ENCODE measurements around the gene CCDC192.

The CCDC192 gene

DNA sequence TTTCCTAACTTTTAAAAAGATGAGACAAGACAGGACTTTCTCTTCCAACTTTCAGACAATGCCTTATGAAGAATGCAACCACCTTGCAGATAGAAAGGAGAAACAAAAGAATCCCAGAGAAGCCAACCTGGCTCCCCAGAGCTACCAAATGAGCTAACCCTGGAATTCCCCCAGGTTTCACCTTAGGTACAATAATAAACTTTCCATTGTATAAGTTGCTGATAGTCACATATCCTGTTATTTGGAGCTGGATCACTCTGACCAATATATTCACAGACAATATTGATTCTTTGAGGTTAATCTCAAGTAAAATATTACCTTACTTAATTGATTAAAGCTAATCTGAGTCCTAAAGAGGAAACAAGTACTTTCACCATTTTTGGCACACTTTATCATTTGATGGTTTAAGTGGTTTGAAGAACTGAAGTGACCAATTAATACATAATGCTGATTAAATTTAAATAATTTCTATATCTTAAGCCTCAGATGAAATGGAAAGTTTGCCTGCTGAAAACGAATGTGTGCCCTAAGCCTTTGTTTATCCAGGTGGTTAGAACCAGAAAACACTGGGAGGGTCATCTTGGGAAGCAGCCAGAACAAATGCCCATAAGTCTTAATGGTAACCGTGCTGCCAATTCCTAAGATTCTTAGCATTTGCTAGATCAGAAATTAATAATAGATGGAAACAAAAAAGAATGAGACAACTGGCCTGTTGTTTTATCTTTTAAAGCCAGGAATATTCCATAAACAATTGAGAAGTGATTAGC is 220.8 kb downstream of the CCDC192 start:
- DNase-seq (ENCODE audit: low spot score), result no peak

- DNase-seq (ENCODE audit: low spot score), result no peak
These were observed 221.4 kb downstream of the CCDC192 start for GRCh38 chr5:127924606-127925005.

DNA sequence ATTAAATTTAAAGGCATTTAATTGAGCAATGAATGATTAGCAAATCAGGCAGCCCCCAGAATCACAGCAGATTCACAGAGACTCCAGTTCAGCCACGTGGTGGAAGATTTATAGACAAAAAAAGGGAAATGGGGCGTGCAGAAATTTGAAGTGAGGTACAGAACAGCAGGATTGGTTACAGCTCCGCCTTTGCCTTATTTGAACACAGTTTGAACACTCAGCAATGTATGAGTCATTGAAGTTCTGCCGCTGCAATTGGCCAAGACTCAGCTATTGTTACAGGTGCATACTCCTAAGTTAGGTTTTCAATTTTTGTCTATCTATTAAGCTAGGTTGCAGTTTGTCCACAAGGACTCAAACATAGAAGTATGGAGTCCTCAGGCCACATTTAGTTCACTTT is 222.7 kb downstream of the CCDC192 start:
- DNase-seq (ENCODE audit: low spot score), result no peak

GRCh38 chr5:127926974-127927373 is 223.8 kb downstream of the CCDC192 start:
- DNase-seq (ENCODE audit: low spot score), result no peak

GRCh38 chr5:127928053-127928452 is 224.9 kb downstream of the CCDC192 start:
- no peak for DNase-seq (ENCODE audit: low spot score)

GRCh38 chr5:127930311-127930710 is 227.1 kb downstream of the CCDC192 start:
- no peak for DNase-seq (ENCODE audit: low spot score)

GRCh38 chr5:127931396-127931795 is 228.2 kb downstream of the CCDC192 start:
- no peak for DNase-seq (ENCODE audit: low spot score)

GRCh38 chr5:127933348-127933747 is 230.2 kb downstream of the CCDC192 start:
- DNase-seq (ENCODE audit: low spot score), result no peak

DNA sequence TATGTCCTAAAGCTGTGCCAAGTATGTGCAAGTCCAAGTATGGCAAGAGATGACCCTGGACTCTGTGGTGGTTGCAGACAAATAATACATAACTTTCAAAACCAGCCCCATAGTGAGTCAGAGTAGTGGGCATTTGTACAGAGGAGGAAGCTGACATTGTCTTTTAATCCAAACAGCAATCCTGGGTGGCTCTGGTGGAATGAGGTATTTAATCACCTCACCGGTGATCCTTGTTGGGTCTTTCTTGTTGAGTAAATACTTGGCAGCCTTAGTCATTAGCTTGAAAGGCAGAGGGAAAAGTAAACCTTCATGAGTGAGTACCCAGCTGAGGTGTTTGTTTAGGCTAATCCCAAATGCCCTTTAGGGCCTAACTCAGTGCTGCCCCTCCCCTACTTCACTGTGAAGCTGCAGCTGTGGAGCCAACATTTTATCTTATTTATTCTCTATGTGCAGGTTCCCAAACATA is 231.6 kb downstream of the CCDC192 start:
- no peak for DNase-seq (ENCODE audit: low spot score)

- no peak for DNase-seq (ENCODE audit: low spot score)
These were observed 232.2 kb downstream of the CCDC192 start for GRCh38 chr5:127935398-127935797.

- no peak for DNase-seq (ENCODE audit: low spot score)
These were observed 233.3 kb downstream of the CCDC192 start for GRCh38 chr5:127936439-127936972.

DNA sequence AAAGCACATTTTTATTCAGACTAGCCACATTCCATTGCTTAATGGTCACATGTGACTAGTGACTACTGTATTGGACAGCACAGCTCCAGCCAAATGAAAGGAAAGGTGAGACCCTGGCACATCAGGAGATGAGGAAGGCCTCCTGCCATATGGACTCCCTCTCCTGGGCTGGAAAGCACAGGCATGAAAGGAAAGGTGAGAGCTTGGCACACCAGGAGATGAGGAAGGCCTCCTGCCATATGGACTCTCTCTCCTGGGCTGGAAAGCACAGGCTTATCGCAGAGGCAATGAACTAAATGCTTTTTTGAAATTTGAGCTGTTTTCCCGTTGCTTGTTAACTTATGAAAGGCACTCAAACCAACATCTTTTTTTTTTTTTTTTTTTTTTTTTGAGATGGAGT is 235.6 kb downstream of the CCDC192 start:
- DNase-seq (ENCODE audit: low spot score), result no peak

GRCh38 chr5:127940854-127941253 is 237.7 kb downstream of the CCDC192 start:
- DNase-seq (ENCODE audit: low spot score), result no peak

GRCh38 chr5:127941646-127942045 is 238.5 kb downstream of the CCDC192 start:
- peak; percentile 51 for DNase-seq (ENCODE audit: low spot score)

- DNase-seq (ENCODE audit: low spot score), result no peak
These were observed 239.3 kb downstream of the CCDC192 start for GRCh38 chr5:127942246-127943060.

- no peak for DNase-seq (ENCODE audit: low spot score)
These were observed 239.8 kb downstream of the CCDC192 start for GRCh38 chr5:127943061-127943371.

DNA sequence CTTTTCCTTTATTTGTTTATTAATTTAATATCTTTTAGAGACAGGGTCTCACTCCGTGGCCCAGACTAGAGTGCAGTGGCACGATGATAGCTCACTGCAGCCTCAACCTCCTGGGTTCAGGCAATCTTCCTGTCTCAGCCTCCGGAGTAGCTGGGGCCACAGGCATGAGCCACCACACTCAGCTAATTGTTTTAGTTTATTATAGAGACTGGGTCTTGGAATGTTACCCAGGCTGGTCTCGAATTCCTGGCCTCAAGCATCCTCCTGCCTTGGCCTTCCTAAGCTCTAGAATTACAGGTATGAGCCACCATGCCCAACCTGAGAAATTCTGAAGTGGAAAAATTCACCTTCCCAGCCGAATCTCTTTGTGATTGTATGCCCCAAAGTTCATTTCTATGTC is 240.9 kb downstream of the CCDC192 start:
- no peak for DNase-seq (ENCODE audit: low spot score)

DNA sequence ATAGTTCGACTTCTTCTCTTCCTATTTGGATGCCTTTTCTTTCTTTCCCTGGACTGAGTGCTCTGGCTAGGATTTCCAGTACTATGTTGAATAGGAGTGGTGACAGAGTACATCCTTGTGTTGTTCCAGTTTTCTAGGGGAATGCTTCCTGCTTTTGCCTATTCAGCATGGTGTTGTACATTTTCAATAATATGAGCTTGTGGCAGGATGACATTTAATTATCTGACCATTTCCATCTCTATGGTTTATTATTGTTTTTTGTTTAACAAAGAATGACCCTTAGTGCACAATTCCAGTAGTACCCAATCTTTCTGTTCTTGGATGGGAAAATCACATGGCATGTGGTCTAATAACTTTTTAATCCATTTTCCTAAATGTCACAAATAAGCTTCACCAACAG is 244.8 kb downstream of the CCDC192 start:
- DNase-seq (ENCODE audit: low spot score), result no peak

GRCh38 chr5:127950707-127951391 is 247.7 kb downstream of the CCDC192 start:
- no peak for DNase-seq (ENCODE audit: low spot score)

DNA sequence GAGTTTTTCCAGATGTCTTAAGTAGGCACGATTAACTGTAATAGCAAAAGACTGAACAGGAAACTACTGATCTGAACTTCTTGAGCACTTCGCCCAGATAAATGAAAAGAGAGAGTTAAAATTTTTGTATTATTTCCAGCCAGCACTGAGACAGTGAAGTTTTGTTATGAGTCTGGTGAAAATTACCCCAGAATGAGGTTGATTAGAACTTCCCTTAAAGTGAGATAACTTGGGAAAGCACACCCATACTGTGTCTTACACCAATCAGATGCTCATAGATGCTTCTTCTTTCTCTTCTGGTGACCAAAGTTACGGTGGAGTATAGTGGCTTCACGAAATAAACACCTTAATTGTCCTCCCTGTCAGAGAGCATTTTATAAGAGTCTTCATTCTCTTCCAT is 248.6 kb downstream of the CCDC192 start:
- DNase-seq (ENCODE audit: low spot score), result no peak

GRCh38 chr5:127957183-127957582 is 254.0 kb downstream of the CCDC192 start:
- peak; percentile 41 for DNase-seq (ENCODE audit: low spot score)

DNA sequence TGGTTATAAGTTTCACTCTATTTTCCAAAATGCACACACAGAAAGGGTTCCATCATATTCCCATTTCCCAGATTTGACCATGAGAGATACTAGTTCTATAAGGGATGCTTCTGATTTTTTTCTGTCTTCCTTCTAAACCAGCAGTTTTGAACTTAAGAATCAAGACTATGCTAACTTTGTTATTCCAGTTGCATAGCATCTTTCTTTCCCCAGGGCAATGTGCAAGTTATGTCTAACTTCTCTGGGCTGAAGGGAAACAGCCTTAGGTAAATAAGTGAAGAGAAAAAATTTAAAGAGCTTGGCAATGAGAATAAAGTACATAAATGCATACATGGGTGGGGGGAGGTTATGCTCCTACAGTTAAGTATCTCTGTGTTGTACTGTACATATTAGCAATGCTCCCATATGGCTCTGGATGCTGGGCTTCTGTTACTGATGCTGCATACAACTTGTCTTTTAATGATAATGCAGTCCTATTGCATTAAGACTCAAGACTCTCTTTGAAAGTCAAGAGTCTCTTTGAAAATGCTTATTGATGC is 254.6 kb downstream of the CCDC192 start:
- no peak for DNase-seq (ENCODE audit: low spot score)
